ENCODE results near the gene ARPC1B.

Gene ARPC1B

GRCh38 chr7:99390941-99391602 lies 16.5 kb downstream of the ARPC1B start:
- in situ Hi-C loops (cut with HindIII; ENCODE audit: low pct_ligation_motif_present, low sequenced_read_pairs), result no loop called here
- no peak for DNase-seq
- no peak overlapping the region for H3K4me3 ChIP-seq (ENCODE audit: low read depth, low read length)
- TF ChIP-seq CTCF (IDR thresholded peaks at IDR 0.05; ENCODE audit: low read depth, low read length, missing control alignments), result no peak
- peaks cover 92% of the 10 kb centered on the region for H3K36me3 ChIP-seq (replicated peaks)
- H3K27ac ChIP-seq, result no peak overlapping the region
- H3K27me3 ChIP-seq (replicated peaks), result no peaks in the 10 kb centered on the region

GRCh38 chr7:99392046-99392445 lies 17.5 kb downstream of the ARPC1B start:
- no peak for TF ChIP-seq CTCF (IDR thresholded peaks at IDR 0.05; ENCODE audit: low read depth, low read length, missing control alignments)
- in situ Hi-C loops (cut with HindIII; ENCODE audit: low pct_ligation_motif_present, low sequenced_read_pairs), result no loop called here
- DNase-seq, result no peak
- Histone ChIP-seq H3K27ac (no peak overlapping the region), H3K4me3 (ENCODE audit: low read depth, low read length) (no peak overlapping the region), H3K36me3 (replicated peaks) (peaks cover 90% of the 10 kb centered on the region), H3K27me3 (replicated peaks) (no peaks in the 10 kb centered on the region)

GRCh38 chr7:99392659-99393354 lies 18.3 kb downstream of the ARPC1B start:
- peaks cover 93% of the 10 kb centered on the region for H3K36me3 ChIP-seq (replicated peaks)
- H3K27me3 ChIP-seq (replicated peaks), result no peaks in the 10 kb centered on the region
- peak overlapping the region; percentile 5 for H3K27ac ChIP-seq
- in situ Hi-C loops (cut with HindIII; ENCODE audit: low pct_ligation_motif_present, low sequenced_read_pairs), result no loop called here
- no peak for TF ChIP-seq CTCF (IDR thresholded peaks at IDR 0.05; ENCODE audit: low read depth, low read length, missing control alignments)
- no peak for DNase-seq
- H3K4me3 ChIP-seq (ENCODE audit: low read depth, low read length), result peak overlapping the region; percentile 46

- no peak for DNase-seq
- TF ChIP-seq CTCF (IDR thresholded peaks at IDR 0.05; ENCODE audit: low read depth, low read length, missing control alignments), result no peak
Observed at GRCh38 chr7:99393355-99394187, 19.0 kb downstream of the ARPC1B start.

GRCh38 chr7:99394188-99394502 lies 19.6 kb downstream of the ARPC1B start:
- in situ Hi-C loops (cut with HindIII; ENCODE audit: low pct_ligation_motif_present, low sequenced_read_pairs), result no loop called here
- no peaks in the 10 kb centered on the region for H3K27me3 ChIP-seq (replicated peaks)
- no peak for TF ChIP-seq CTCF (IDR thresholded peaks at IDR 0.05; ENCODE audit: low read depth, low read length, missing control alignments)
- H3K36me3 ChIP-seq (replicated peaks), result peaks cover 93% of the 10 kb centered on the region
- no peak overlapping the region for H3K27ac ChIP-seq
- no peak overlapping the region for H3K4me3 ChIP-seq (ENCODE audit: low read depth, low read length)
- no peak for DNase-seq

More at GRCh38 chr7:99393355-99394187, 19.0 kb downstream of the ARPC1B start:
- Histone ChIP-seq H3K36me3 (replicated peaks) (peaks cover 93% of the 10 kb centered on the region), H3K4me3 (ENCODE audit: low read depth, low read length) (peak overlapping the region; percentile 46), H3K27me3 (replicated peaks) (no peaks in the 10 kb centered on the region), H3K27ac (no peak overlapping the region)
- in situ Hi-C loops (cut with HindIII; ENCODE audit: low pct_ligation_motif_present, low sequenced_read_pairs), result no loop called here
